ENCODE measurements around the gene HEXIM2.
A peak's percentile ranks its signal among the peaks of the same experiment; 100 is the strongest.

Gene HEXIM2

GRCh38 chr17:45128331-45128730, 33.3 kb upstream of the HEXIM2 start:
- DNase-seq = no peak

- DNase-seq = no peak
These were observed 32.7 kb upstream of the HEXIM2 start for GRCh38 chr17:45128989-45129388.

- no peak for DNase-seq
These were observed 32.2 kb upstream of the HEXIM2 start for GRCh38 chr17:45129426-45129939.

- DNase-seq = no peak
These were observed 31.6 kb upstream of the HEXIM2 start for GRCh38 chr17:45129940-45130680.

- DNase-seq = no peak
These were observed 30.7 kb upstream of the HEXIM2 start for GRCh38 chr17:45130681-45131615.

- DNase-seq = no peak
These were observed 29.9 kb upstream of the HEXIM2 start for GRCh38 chr17:45131616-45132319.

- DNase-seq = no peak
These were observed 29.4 kb upstream of the HEXIM2 start, which contains the start of gene PLCD3 for GRCh38 chr17:45132320-45132571. Gene PLCD3, minus strand, starts transcription at chr17:45132515. Its CDS starts 105 bp downstream, at chr17:45132410.

- peak; percentile 71 for DNase-seq
These were observed 28.9 kb upstream of the HEXIM2 start for GRCh38 chr17:45132572-45133463.

- peak; percentile 96 for DNase-seq
These were observed 26.3 kb upstream of the HEXIM2 start, which contains the start of gene ACBD4 for GRCh38 chr17:45135192-45135977. Gene ACBD4, plus strand, starts transcription at chr17:45135687. Its CDS starts 458 bp downstream, at chr17:45136145.

GRCh38 chr17:45135978-45136791, 25.5 kb upstream of the HEXIM2 start:
- DNase-seq = peak; percentile 82

- no peak for DNase-seq
These were observed 24.7 kb upstream of the HEXIM2 start for GRCh38 chr17:45136846-45137560.

GRCh38 chr17:45137561-45138305, 23.9 kb upstream of the HEXIM2 start:
- no peak for DNase-seq

- DNase-seq = no peak
These were observed 22.7 kb upstream of the HEXIM2 start for GRCh38 chr17:45138911-45139532.

- peak; percentile 26 for DNase-seq
These were observed 22.1 kb upstream of the HEXIM2 start for GRCh38 chr17:45139533-45139920.

- DNase-seq = no peak
These were observed 18.5 kb upstream of the HEXIM2 start for GRCh38 chr17:45143094-45143670.

GRCh38 chr17:45143767-45144198, 17.9 kb upstream of the HEXIM2 start:
- no peak for DNase-seq

GRCh38 chr17:45144199-45145034, 17.3 kb upstream of the HEXIM2 start:
- no peak for DNase-seq
